ENCODE results near the gene BASP1.

DNA sequence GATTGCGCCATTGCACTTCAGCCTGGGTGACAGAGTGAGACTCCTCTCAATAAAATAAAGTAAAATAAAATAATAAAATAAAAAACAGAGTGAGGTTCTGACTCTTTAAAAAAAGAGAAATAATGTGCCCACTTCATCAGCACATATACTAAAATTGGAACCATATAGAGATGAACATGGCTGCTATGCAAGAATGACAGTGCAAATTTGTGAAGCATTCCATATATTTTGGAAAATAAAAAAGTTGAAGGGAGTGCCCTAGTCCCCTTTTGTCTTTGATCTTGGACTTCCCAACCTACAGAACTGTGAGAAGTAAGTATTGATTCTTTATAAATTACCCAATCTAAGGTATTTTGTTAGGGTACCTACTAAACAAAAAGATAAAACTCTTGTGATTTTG, 23.1 kb downstream of the BASP1 start:
- no peak for TF ChIP-seq SUZ12 (IDR thresholded peaks at IDR 0.05; ENCODE audit: extremely low read depth, insufficient read depth, insufficient read length)
- TF ChIP-seq ZNF274 (IDR thresholded peaks at IDR 0.05; ENCODE audit: low read depth, low read length): no peak
